Stimulated activated CD4-positive, alpha-beta T cell treated with anti-CD3 and anti-CD28 coated beads, Interleukin-15, amount 100 ng/mL, for 48 hours (primary cell): ENCODE measurements around the gene CH25H.

Source experiments
- DNase-seq, 2 donors: peaks; one replicate each; pipeline ENCODE4 v3.0.0-alpha.2; 2020; ENCODE audit warnings: low read depth in 2 of 2

CH25H gene

GRCh38 chr10:89156161-89156835, 50.8 kb downstream of the CH25H start:
- DNase-seq: no peak
